Measurements from ENCODE around the gene PDIA3. TPM values are rescaled to one million over a fixed set of nuclear protein-coding genes. Genes with fewer than 3 reads are reported as not detected.
"Not testable (repeated sequence)": the region's sequence is repeated elsewhere in the genome, so short reads cannot be mapped to it uniquely, and the experiment has no call there.

The PDIA3 gene
- total RNA-seq, 2 experiments from 2014 or later: 196 to 199 TPM

DNA sequence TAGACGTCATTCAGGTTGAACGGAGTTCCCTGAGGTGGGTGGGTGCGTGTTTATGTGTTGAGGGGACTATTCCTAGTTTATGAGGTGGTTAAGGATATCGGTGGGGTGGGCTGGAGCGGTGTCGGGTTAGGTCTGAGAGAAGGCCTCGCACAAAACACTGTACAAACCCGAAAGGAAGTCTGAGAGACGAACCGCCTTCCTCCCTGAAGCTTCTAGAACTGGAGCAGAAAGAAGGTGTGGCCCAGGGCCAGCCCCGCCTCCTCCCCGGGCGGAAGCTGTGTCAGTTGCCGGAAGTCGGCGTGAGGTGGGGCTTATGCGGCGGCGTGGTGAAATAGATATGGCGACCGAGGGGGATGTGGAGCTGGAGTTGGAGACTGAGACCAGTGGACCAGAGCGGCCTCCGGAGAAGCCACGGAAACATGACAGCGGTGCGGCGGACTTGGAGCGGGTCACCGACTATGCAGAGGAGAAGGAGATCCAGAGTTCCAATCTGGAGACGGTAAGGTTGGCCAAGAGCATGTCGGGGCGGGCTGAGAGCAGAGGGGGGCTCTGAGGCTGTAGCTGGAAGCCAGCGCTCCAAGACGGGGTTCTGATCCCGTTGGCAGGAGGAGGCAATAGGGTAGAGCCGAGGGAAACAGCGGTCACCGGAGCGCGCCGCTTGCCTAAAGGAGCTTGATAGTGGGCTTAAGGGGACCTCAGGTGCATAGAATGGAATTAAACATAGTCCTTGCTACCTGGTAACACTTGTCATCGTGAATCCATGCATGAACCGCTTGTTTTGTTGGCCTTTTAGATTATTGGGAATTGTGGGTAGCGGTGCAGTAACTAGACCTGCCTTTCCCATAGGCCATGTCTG is 54.3 kb downstream of the PDIA3 start, which contains the start of gene HYPK:
Gene HYPK, plus strand, starts transcription at position 314 of the 856 bp plus-strand sequence. Its CDS starts 24 bp downstream, at position 338.
- H3K4me1 Mint-ChIP-seq (ENCODE audit: low read depth): peaks cover 43% of the 10 kb centered on the region

DNA sequence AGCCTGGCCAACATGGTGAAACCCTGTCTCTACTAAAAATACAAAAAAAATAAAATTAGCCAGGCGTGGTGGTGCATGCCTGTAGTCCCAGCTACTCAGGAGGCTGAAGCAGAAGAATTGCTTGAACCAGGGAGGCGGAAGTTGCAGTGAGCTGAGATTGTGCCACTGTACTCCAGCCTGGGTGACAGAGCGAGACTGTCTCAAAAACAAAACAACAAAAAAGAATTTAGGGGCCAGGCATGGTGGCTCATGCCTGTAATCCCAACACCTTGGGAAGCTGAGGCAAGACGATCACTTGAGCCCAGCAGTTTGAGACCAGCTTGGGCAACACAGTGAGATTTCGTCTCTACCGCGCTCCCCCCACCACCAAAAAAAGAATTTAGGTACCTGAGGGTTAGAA is 56.4 kb downstream of the PDIA3 start:
- H3K27ac Mint-ChIP-seq; H3K9me3 Mint-ChIP-seq; H3K4me3 Mint-ChIP-seq; intact Hi-C loops (cut with micrococcal nuclease); H3K27me3 Mint-ChIP-seq (ENCODE audit: low read depth); DNase-seq: not testable (repeated sequence)
- peaks cover 31% of the 10 kb centered on the region for H3K4me1 Mint-ChIP-seq (ENCODE audit: low read depth)
- CTCF ChIA-PET: interaction anchor here (0.8 to 1.2 kb wide), 3 partner anchors 11 to 35 kb away, joined by 3 to 4 read pairs (median 3); partner anchors contain the start of gene MFAP1
- H3K36me3 Mint-ChIP-seq (ENCODE audit: low read depth): peaks cover 79% of the 10 kb centered on the region

More for the DNA sequence above, 54.3 kb downstream of the PDIA3 start, which contains the start of gene HYPK:
- Mint-ChIP-seq H3K27me3 (ENCODE audit: low read depth) (no peaks in the 10 kb centered on the region), H3K36me3 (ENCODE audit: low read depth) (peaks cover 75% of the 10 kb centered on the region), H3K4me3 (peak within 1 kb of the TSS; percentile 97), H3K27ac (peak within 1 kb of the TSS; percentile 95), H3K9me3 (no peaks in the 10 kb centered on the region)
- CTCF ChIA-PET: interaction anchor here (0.9 to 1.0 kb wide), 2 partner anchors 23 to 198 kb away, joined by 3 to 4 read pairs; partner anchors contain the start of gene ELL3
- DNase-seq: peak; percentile 94
- intact Hi-C loops (cut with micrococcal nuclease): loop anchor here (1.0 to 2.0 kb wide), 4 partner anchors 8 to 52 kb away; partner anchors contain the start of genes MFAP1 and SERF2

DNA sequence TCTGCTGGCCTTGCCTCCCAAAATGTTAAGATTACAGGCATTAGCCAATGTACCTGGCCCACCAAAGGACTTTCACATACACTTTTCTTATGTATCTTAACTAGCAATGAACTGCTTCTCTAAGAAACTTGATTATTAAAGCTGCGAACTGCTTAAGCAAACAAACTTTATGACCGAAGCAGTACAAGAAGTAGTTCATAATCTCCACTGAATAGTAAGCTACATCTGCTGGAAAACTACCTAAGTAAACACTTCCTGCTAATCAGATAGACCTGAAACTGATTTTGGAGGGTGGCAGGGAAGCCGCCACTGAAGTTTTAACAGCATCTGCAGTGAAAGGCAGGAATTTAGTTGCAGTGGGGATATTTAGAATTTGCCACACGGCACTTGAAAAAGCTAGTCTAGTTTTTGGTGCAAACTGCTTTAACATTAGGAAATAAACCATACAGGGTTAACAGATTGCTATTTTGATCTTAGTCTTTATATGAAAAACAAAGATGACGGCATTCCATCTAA is 62.3 kb downstream of the PDIA3 start:
- Mint-ChIP-seq H3K27ac (peak overlapping the region; percentile 75), H3K4me1 (ENCODE audit: low read depth) (peaks cover 5% of the 10 kb centered on the region), H3K36me3 (ENCODE audit: low read depth) (peaks cover 62% of the 10 kb centered on the region), H3K27me3 (ENCODE audit: low read depth) (no peaks in the 10 kb centered on the region), H3K9me3 (no peaks in the 10 kb centered on the region), H3K4me3 (no peak overlapping the region)
- no peak for DNase-seq
- CTCF ChIA-PET: interaction anchor here (1.2 kb wide), 1 partner anchor 28 kb away, joined by 3 read pairs; no protein-coding TSS in a partner anchor
- intact Hi-C loops (cut with micrococcal nuclease): no loop called here

DNA sequence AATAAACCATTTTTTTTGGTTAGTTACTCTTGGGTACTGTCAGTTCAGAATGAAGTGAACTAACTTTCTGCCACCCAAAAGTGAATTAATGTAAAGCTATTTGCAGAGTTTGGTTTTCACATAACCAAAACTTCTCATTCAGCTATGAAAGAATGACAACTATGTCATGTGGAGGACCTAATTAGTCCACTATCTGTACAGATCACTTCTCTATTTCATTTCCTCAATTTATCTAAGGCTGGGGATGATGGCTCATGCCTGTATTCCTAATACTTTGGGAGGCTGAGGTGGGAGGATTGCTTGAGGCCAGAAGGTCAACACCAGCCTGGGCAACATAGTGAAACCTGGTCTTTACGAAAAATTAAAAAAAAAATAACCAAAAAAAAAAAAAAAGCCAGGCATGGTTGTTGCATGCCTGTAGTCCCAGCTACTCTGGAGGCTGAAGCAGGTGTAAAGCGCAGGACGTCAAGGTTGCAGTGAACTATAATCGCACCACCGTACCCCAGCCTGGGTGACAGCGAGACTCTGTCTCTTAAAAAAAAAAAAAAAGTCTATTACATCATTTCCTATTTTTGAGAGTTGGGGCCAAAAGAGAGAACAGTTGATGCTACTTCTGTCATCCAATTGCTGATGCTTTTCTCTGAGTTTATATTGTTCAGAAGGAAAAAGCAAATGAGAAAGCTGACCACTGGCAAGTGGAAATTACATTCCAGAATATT is 62.9 kb downstream of the PDIA3 start:
- H3K9me3 Mint-ChIP-seq: no peaks in the 10 kb centered on the region
- peaks cover 7% of the 10 kb centered on the region for H3K4me1 Mint-ChIP-seq (ENCODE audit: low read depth)
- H3K4me3 Mint-ChIP-seq: no peak overlapping the region
- DNase-seq: no peak
- intact Hi-C loops (cut with micrococcal nuclease): no loop called here
- peaks cover 61% of the 10 kb centered on the region for H3K36me3 Mint-ChIP-seq (ENCODE audit: low read depth)
- peak overlapping the region; percentile 75 for H3K27ac Mint-ChIP-seq
- H3K27me3 Mint-ChIP-seq (ENCODE audit: low read depth): no peaks in the 10 kb centered on the region
- CTCF ChIA-PET: interaction anchor here (0.5 to 1.2 kb wide), 4 partner anchors 11 to 480 kb away, joined by 3 to 5 read pairs (median 4); partner anchors contain the start of gene GOLM2

DNA sequence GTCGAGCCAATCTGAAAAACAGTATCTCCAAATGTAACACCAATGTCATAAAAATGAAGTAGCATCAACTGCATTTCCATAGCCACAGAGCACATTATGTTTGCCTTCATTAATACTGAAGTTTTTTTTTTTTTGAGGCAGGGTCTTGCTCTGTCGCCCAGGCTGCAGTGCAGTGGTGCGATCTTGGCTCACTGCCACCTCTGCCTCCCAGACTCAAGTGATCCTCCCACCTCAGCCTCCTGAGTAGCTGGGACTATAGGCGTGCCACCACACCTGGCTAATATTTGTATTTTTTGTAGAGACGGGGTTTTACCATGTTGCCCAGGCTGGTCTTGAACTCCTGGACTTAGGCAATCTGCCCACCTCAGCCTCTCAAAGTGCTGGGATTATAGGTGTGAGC is 68.8 kb downstream of the PDIA3 start:
- H3K27me3 Mint-ChIP-seq (ENCODE audit: low read depth); H3K4me3 Mint-ChIP-seq; CTCF ChIA-PET; DNase-seq; H3K9me3 Mint-ChIP-seq; intact Hi-C loops (cut with micrococcal nuclease): not testable (repeated sequence)
- Mint-ChIP-seq H3K27ac (peak overlapping the region; percentile 62), H3K36me3 (ENCODE audit: low read depth) (peaks cover 41% of the 10 kb centered on the region), H3K4me1 (ENCODE audit: low read depth) (peaks cover 13% of the 10 kb centered on the region)

DNA sequence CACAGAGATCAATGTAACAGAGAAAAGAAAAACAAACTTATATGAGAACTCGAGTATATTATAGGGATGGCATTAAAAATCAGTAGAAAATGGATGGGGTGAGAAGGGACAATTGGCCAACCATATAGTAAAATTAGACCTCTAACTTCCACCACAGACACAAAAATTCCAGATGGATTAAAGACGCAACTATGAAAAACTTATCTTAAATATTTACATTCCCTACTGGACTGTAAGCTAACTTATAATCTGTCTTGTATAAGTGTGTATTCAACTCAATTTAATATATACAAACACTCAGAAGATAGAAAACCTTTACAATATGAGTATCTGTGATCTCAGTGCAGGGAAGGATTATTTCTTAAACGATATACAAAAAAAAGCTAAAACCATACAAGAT is 75.3 kb downstream of the PDIA3 start:
- Mint-ChIP-seq H3K4me3 (no peak overlapping the region), H3K9me3 (peaks cover 2% of the 10 kb centered on the region), H3K4me1 (ENCODE audit: low read depth) (peaks cover 51% of the 10 kb centered on the region), H3K27ac (no peak overlapping the region), H3K36me3 (ENCODE audit: low read depth) (peaks cover 19% of the 10 kb centered on the region), H3K27me3 (ENCODE audit: low read depth) (no peaks in the 10 kb centered on the region)
- intact Hi-C loops (cut with micrococcal nuclease): loop anchor here (10.0 kb wide), 3 partner anchors 373 to 1583 kb away; partner anchors contain the start of genes B2M, FRMD5 and PATL2
- no peak for DNase-seq
- CTCF ChIA-PET: interaction anchor here (0.7 kb wide), 1 partner anchor 84 kb away, joined by 4 read pairs; no protein-coding TSS in a partner anchor

Small RNAs within 50 kb of the gene (microRNA-seq; reads per million reads assigned to microRNA genes)
- gene MIR1282 (ENCODE audit: borderline microRNAs expressed, borderline replicate concordance): not detected

Other genes with a start within 250 kb of the PDIA3 start
- gene MAP1A, start 228.8 kb upstream of the PDIA3 start, total RNA-seq: 1 to 10 TPM; 1.2 to 1.4 TPM
- gene PPIP5K1, start 156.2 kb upstream of the PDIA3 start, total RNA-seq: 10 to 100 TPM; 27.8 to 33.4 TPM
- gene CKMT1B, start 152.4 kb upstream of the PDIA3 start, total RNA-seq: 1 to 10 TPM in 1 of 2 experiments, under 1 TPM in 1; 0.29 to 1.0 TPM
- under 1 TPM; 0.50 to 0.77 TPM for gene STRC, start 127.6 kb upstream of the PDIA3 start, total RNA-seq
- gene CATSPER2, start 97.6 kb upstream of the PDIA3 start, total RNA-seq: 1 to 10 TPM; 3.5 to 4.5 TPM
- gene CKMT1A, start 52.6 kb upstream of the PDIA3 start, total RNA-seq: under 1 TPM; 0.35 to 0.41 TPM
- gene ELL3, start 30.5 kb downstream of the PDIA3 start, total RNA-seq: 1 to 10 TPM; 1.0 to 1.2 TPM
- gene SERF2, start 45.9 kb downstream of the PDIA3 start, total RNA-seq: 100 to 1,000 TPM; 781 to 808 TPM
- gene SERINC4, start 53.8 kb downstream of the PDIA3 start, total RNA-seq: under 1 TPM; 0.14 to 0.15 TPM
- gene HYPK, start 54.2 kb downstream of the PDIA3 start, total RNA-seq: 10 to 100 TPM; 19.6 to 21.1 TPM
- 10 to 100 TPM; 28.5 to 28.7 TPM for gene MFAP1, start 78.3 kb downstream of the PDIA3 start, total RNA-seq
- gene WDR76, start 80.6 kb downstream of the PDIA3 start, total RNA-seq: 10 to 100 TPM; 82.4 to 94.0 TPM

Measured in activated naive CD4-positive, alpha-beta T cell treated with anti-CD3 and anti-CD28 coated beads for 36 hours (primary cell).